Naive thymus-derived CD4-positive, alpha-beta T cell (primary cell): Measurements from ENCODE around the gene SETD5. TPM values are rescaled to one million over a fixed set of nuclear protein-coding genes. Genes with fewer than 3 reads are reported as not detected.

Source experiments
- ATAC-seq: fragments of 150-1000 bp; cut with Tn5 transposase; 2 replicates; pipeline ENCODE4 v1.10.0; 2021; ENCODE audit warnings: mild to moderate bottlenecking, moderate library complexity
- CTCF ChIA-PET: fragments of 350-600 bp; sonication (Branson Sonifier 250); formaldehyde crosslinking; loops from one replicate; lab custom pipeline; 2021; ENCODE audit warnings: antibody characterized with exemption; lab: Charles Lee
- POLR2A ChIA-PET: fragments of 350-600 bp; sonication (Branson Sonifier 250); formaldehyde crosslinking; loops from one replicate; lab custom pipeline; 2021; ENCODE audit warnings: antibody characterized with exemption, inconsistent platforms; lab: Charles Lee
- DNase-seq, 9 donors: peaks; one replicate each; pipeline versions ENCODE4 v3.0.0 to v3.0.0-alpha.2; 2020 to 2022; ENCODE audit warnings: mixed read lengths in 1 of 9
- H3K27ac ChIP-seq: one replicate; pipeline ENCODE4 v1.7.0; 2013; ENCODE audit warnings: mild to moderate bottlenecking, low read depth, low read length, moderate library complexity
- H3K27me3 ChIP-seq, 2 donors: one replicate each; pipeline ENCODE4 v1.7.0; 2013; ENCODE audit warnings: low read length in 2 of 2, mild to moderate bottlenecking in 2 of 2, moderate library complexity in 2 of 2; ENCODE audit not compliant: control insufficient read depth in 2 of 2, insufficient read depth in 2 of 2
- H3K36me3 ChIP-seq, 3 experiments: 1 replicate in 2 of 3; 2 replicates in 1 of 3; pipeline ENCODE4 v1.7.0; 2013; ENCODE audit warnings: low read length in 3 of 3, mild to moderate bottlenecking in 3 of 3, moderate library complexity in 1 of 3; ENCODE audit not compliant: insufficient read depth in 3 of 3, control insufficient read depth in 2 of 3
- H3K4me1 ChIP-seq, 2 donors: one replicate each; pipeline ENCODE4 v1.7.0; 2013; ENCODE audit warnings: low read length in 2 of 2, mild to moderate bottlenecking in 2 of 2, moderate library complexity in 1 of 2; ENCODE audit not compliant: control insufficient read depth in 2 of 2, insufficient read depth in 2 of 2
- H3K4me3 ChIP-seq: 2 replicates; pipeline ENCODE4 v1.7.0; 2013; ENCODE audit warnings: mild to moderate bottlenecking, low read length
- H3K9me3 ChIP-seq, 3 experiments: 1 replicate in 2 of 3; 2 replicates in 1 of 3; pipeline ENCODE4 v1.7.0; 2013; ENCODE audit warnings: low read length in 3 of 3; ENCODE audit not compliant: control insufficient read depth in 2 of 3
- H3K27ac Mint-ChIP-seq, 9 donors: one replicate each; pipeline ENCODE4 v1.8.0; 2020 to 2022; ENCODE audit warnings: mixed read lengths in 9 of 9, mild to moderate bottlenecking in 8 of 9, moderate library complexity in 5 of 9, inconsistent platforms in 2 of 9
- H3K27me3 Mint-ChIP-seq, 5 donors: one replicate each; pipeline ENCODE4 v1.8.0; 2021 to 2022; ENCODE audit warnings: mixed read lengths in 5 of 5, mild to moderate bottlenecking in 1 of 5
- H3K36me3 Mint-ChIP-seq, 5 donors: one replicate each; pipeline ENCODE4 v1.8.0; 2020 to 2022; ENCODE audit warnings: mixed read lengths in 5 of 5, mild to moderate bottlenecking in 3 of 5, inconsistent platforms in 1 of 5
- H3K4me1 Mint-ChIP-seq, 7 donors: one replicate each; pipeline ENCODE4 v1.8.0; 2020 to 2022; ENCODE audit warnings: mixed read lengths in 7 of 7, mild to moderate bottlenecking in 3 of 7, inconsistent platforms in 1 of 7
- H3K4me3 Mint-ChIP-seq, 10 donors: one replicate each; pipeline ENCODE4 v1.8.0; 2020 to 2022; ENCODE audit warnings: mild to moderate bottlenecking in 10 of 10, mixed read lengths in 10 of 10, moderate library complexity in 6 of 10, inconsistent platforms in 2 of 10
- H3K9me3 Mint-ChIP-seq, 11 donors: one replicate each; pipeline ENCODE4 v1.8.0; 2020 to 2022; ENCODE audit warnings: mixed read lengths in 11 of 11, mild to moderate bottlenecking in 4 of 11, inconsistent platforms in 1 of 11, moderate library complexity in 1 of 11
- intact Hi-C, 2 donors: fragments of 100-400 bp; cut with micrococcal nuclease; formaldehyde crosslinking; loops; one replicate each; pipeline ENCODE4 v1.15.1; 2023
- polyA plus RNA-seq, 2 donors: library from polyadenylated mRNA; unstranded; fragments of 300-500 nt; fragmentation: Illumina TruSeq; gene quantifications; one replicate each; pipeline ENCODE4 v1.2.3, GENCODE V29; 2021
- total RNA-seq, 6 experiments: library from RNA in 5 of 6; stranded (reverse) in 5 of 6; gene quantifications; 1 replicate in 5 of 6; 2 replicates in 1 of 6; pipeline ENCODE4 v1.2.3 and lab custom pipeline; 2021 to 2026

The SETD5 gene
- total and polyA plus RNA-seq, 7 experiments from 2014 or later = 28.7 to 157 (median 130) TPM

- ATAC-seq (no peak), DNase-seq (no peak)
- Histone ChIP-seq H3K4me3 (no peak overlapping the region), H3K27me3 (no peaks in the 10 kb centered on the region), H3K36me3 (peaks cover 27 to 40% (median 39%) of the 10 kb centered on the region in 3 experiments), H3K9me3 (no peaks in the 10 kb centered on the region), H3K4me1 (peaks cover 32 to 47% of the 10 kb centered on the region in 2 donors), H3K27ac (peak overlapping the region; percentile 47)
- Mint-ChIP-seq H3K27ac (peak overlapping the region in 8 of 9 donors; percentile 23 to 99 (median 64)), H3K27me3 (peaks cover 0 to 1% (median 0%) of the 10 kb centered on the region in 5 donors), H3K36me3 (peaks cover 0 to 43% (median 28%) of the 10 kb centered on the region in 5 donors), H3K4me1 (peaks cover 37 to 70% (median 65%) of the 10 kb centered on the region in 7 donors), H3K4me3 (peak overlapping the region in 8 of 10 donors; percentile 4 to 99 (median 31)), H3K9me3 (peaks cover 0 to 5% (median 0%) of the 10 kb centered on the region in 11 donors)
- POLR2A ChIA-PET = interaction anchor here (1.3 to 6.4 kb wide), 2 partner anchors 8 to 28 kb away, joined by 4 to 150 read pairs; partner anchors contain the start of gene THUMPD3
- intact Hi-C loops = loop anchor here in 1 of 2 donors (10.0 kb wide), 1 partner anchor 723 kb away; the partner anchor contains the start of gene BRK1
- CTCF ChIA-PET = no interaction called here
Observed at GRCh38 chr3:9392041-9392440, 5.4 kb upstream of the SETD5 start.

DNA sequence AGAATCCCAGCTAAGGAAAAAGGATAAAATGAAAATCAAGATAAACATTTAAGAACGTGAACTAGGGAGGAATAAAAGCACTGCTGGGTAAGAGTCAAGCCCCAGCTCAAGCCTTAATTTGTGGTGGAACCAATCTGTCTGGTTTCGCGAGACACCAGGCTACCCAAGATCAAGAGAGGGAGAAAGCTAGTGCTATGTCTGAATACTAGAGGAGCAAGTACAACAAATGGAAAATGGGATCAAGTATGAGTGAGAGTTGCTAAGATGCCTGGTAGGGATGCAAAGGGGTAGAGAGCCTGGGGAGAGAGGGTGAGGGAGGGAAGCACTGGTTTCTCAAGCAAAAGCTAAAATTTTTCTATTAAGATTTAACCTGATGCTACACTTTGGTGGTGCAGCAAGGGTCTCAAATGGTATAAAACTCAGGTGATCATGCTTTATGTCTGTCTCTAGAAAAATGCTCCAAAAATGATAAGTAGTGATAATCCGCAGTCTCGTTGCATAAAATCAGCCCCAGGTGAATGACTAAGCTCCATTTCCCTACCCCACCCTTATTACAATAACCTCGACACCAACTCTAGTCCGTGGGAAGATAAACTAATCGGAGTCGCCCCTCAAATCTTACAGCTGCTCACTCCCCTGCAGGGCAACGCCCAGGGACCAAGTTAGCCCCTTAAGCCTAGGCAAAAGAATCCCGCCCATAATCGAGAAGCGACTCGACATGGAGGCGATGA lies 1.7 kb upstream of the SETD5 start:
- Mint-ChIP-seq H3K27me3 (peaks cover 0 to 2% (median 0%) of the 10 kb centered on the region in 5 donors), H3K27ac (peak overlapping the region; percentile 90 to 99 (median 96)), H3K4me1 (peaks cover 61 to 80% (median 75%) of the 10 kb centered on the region in 7 donors), H3K36me3 (peaks cover 4 to 32% (median 15%) of the 10 kb centered on the region in 5 donors), H3K9me3 (peaks cover 0 to 7% (median 0%) of the 10 kb centered on the region in 11 donors), H3K4me3 (peak overlapping the region; percentile 89 to 100 (median 94))
- H3K27ac ChIP-seq = peak overlapping the region; percentile 82
- CTCF ChIA-PET = interaction anchor here (0.5 to 2.0 kb wide), 4 partner anchors 26 to 42 kb away, joined by 3 to 10 read pairs (median 5); partner anchors contain the start of gene THUMPD3
- peaks cover 6 to 20% (median 14%) of the 10 kb centered on the region in 3 experiments for H3K36me3 ChIP-seq
- peaks cover 45 to 47% of the 10 kb centered on the region in 2 donors for H3K4me1 ChIP-seq
- DNase-seq (peak in 1 of 9 donors; percentile 12), ATAC-seq (no peak)
- POLR2A ChIA-PET = interaction anchor here (0.6 to 6.4 kb wide), 16 partner anchors 9 to 1879 kb away, joined by 3 to 150 read pairs (median 7); partner anchors contain the start of genes ARPC4, MTMR14, TADA3 and THUMPD3
- intact Hi-C loops = loop anchor here (1.0 to 10.0 kb wide), 16 partner anchors 10 to 926 kb away; partner anchors contain the start of genes JAGN1 (in 2 of the 2), MTMR14 (in 2 of the 2), TADA3 (in 2 of the 2) and TATDN2 (in 2 of the 2)
- peak overlapping the region; percentile 85 for H3K4me3 ChIP-seq
- H3K27me3 ChIP-seq = no peaks in the 10 kb centered on the region
- no peaks in the 10 kb centered on the region for H3K9me3 ChIP-seq

- H3K4me3 ChIP-seq = peak overlapping the region; percentile 85
- H3K9me3 Mint-ChIP-seq = peaks cover 0 to 7% (median 0%) of the 10 kb centered on the region in 11 donors
- ChIA-PET CTCF (interaction anchor here (1.0 to 2.0 kb wide), 3 partner anchors 14 to 33 kb away, joined by 3 to 10 read pairs (median 3); partner anchors contain the start of gene THUMPD3), POLR2A (interaction anchor here (0.6 to 6.4 kb wide), 28 partner anchors 8 to 1878 kb away, joined by 3 to 150 read pairs (median 6); partner anchors contain the start of genes ARPC4, BRPF1, MTMR14 and OGG1)
- intact Hi-C loops = loop anchor here (1.0 to 10.0 kb wide), 15 partner anchors 11 to 925 kb away; partner anchors contain the start of genes JAGN1 (in 2 of the 2), MTMR14 (in 2 of the 2), TADA3 (in 2 of the 2) and TATDN2 (in 2 of the 2)
- no peaks in the 10 kb centered on the region for H3K27me3 ChIP-seq
- peak overlapping the region; percentile 82 for H3K27ac ChIP-seq
- peaks cover 61 to 80% (median 75%) of the 10 kb centered on the region in 7 donors for H3K4me1 Mint-ChIP-seq
- peak in 5 of 9 donors; percentile 74 to 91 (median 85) for DNase-seq
- H3K27me3 Mint-ChIP-seq = peaks cover 0 to 2% (median 0%) of the 10 kb centered on the region in 5 donors
- H3K36me3 ChIP-seq = peaks cover under 1 to 15% (median 11%) of the 10 kb centered on the region in 3 experiments
- H3K4me1 ChIP-seq = peaks cover 47 to 50% of the 10 kb centered on the region in 2 donors
- H3K4me3 Mint-ChIP-seq = peak overlapping the region; percentile 89 to 100 (median 94)
- H3K36me3 Mint-ChIP-seq = peaks cover 4 to 30% (median 11%) of the 10 kb centered on the region in 5 donors
- no peaks in the 10 kb centered on the region for H3K9me3 ChIP-seq
- H3K27ac Mint-ChIP-seq = peak overlapping the region; percentile 90 to 99 (median 96)
- peak; percentile 46 for ATAC-seq
Observed at GRCh38 chr3:9396301-9396631, 1.1 kb upstream of the SETD5 start.

DNA sequence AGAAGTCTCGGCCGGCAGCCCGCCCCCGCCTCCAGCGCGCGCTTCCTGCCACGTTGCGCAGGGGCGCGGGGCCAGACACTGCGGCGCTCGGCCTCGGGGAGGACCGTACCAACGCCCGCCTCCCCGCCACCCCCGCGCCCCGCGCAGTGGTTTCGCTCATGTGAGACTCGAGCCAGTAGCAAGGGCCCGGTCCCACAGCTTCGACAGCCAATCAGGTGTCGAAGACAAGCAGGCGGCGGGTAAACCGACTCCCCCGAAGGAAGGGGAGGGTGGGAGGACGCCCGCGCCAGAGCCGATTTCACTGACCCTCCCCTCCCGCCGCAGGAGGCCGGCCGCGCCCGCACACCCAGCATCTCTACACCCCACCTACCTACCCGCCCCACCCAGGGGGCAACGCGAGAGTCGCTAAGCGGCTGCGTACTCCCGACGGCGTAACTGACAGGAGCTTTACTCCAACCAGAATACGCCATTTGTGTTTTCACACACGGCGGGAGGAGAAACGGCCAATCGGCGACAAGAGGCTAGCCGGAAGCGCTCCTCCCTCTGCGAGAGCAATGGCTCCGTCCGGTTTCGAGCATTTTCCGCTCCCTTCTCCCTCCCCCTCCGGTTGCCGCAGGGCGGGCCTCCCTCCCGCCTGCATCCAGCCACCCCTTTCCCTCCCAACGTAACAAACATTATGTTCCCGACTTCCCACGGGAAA lies 633 bp upstream of the SETD5 start:
- Histone ChIP-seq H3K4me1 (peaks cover 47 to 54% of the 10 kb centered on the region in 2 donors), H3K27me3 (no peaks in the 10 kb centered on the region), H3K27ac (peak overlapping the region; percentile 82), H3K4me3 (peak overlapping the region; percentile 85), H3K9me3 (no peaks in the 10 kb centered on the region), H3K36me3 (peaks cover 0 to 10% (median 6%) of the 10 kb centered on the region in 3 experiments)
- DNase-seq (peak; percentile 98 to 100 (median 99)), ATAC-seq (peak; percentile 82)
- H3K9me3 Mint-ChIP-seq = peaks cover 0 to 7% (median 0%) of the 10 kb centered on the region in 11 donors
- intact Hi-C loops = loop anchor here (1.0 to 10.0 kb wide), 18 partner anchors 11 to 925 kb away; partner anchors contain the start of genes BRPF1 (in 2 of the 2), JAGN1 (in 2 of the 2), MTMR14 (in 2 of the 2) and RAD18 (in 2 of the 2)
- peak overlapping the region; percentile 90 to 100 (median 98) for H3K27ac Mint-ChIP-seq
- ChIA-PET POLR2A (interaction anchor here (0.6 to 6.4 kb wide), 28 partner anchors 8 to 845 kb away, joined by 3 to 150 read pairs (median 5); partner anchors contain the start of genes ARPC4, BRPF1, MTMR14 and OGG1), CTCF (interaction anchor here (1.0 to 2.0 kb wide), 3 partner anchors 13 to 34 kb away, joined by 3 to 10 read pairs (median 3); partner anchors contain the start of gene THUMPD3)
- H3K36me3 Mint-ChIP-seq = peaks cover 4 to 26% (median 8%) of the 10 kb centered on the region in 5 donors
- H3K27me3 Mint-ChIP-seq = peaks cover 0 to 2% (median 0%) of the 10 kb centered on the region in 5 donors
- H3K4me1 Mint-ChIP-seq = peaks cover 59 to 80% (median 75%) of the 10 kb centered on the region in 7 donors
- peak overlapping the region; percentile 89 to 100 (median 96) for H3K4me3 Mint-ChIP-seq

- DNase-seq (peak in 7 of 9 donors; percentile 23 to 46 (median 32)), ATAC-seq (no peak)
- no peaks in the 10 kb centered on the region for H3K9me3 ChIP-seq
- H3K4me3 ChIP-seq = peak overlapping the region; percentile 88
- no peaks in the 10 kb centered on the region for H3K27me3 ChIP-seq
- H3K36me3 Mint-ChIP-seq = peaks cover 4 to 24% (median 6%) of the 10 kb centered on the region in 5 donors
- peaks cover 0 to 2% (median 0%) of the 10 kb centered on the region in 5 donors for H3K27me3 Mint-ChIP-seq
- H3K4me3 Mint-ChIP-seq = peak overlapping the region; percentile 89 to 100 (median 96)
- ChIA-PET CTCF (interaction anchor here (2.0 kb wide), 1 partner anchor 35 kb away, joined by 10 read pairs; the partner anchor contains the start of gene THUMPD3), POLR2A (interaction anchor here (0.6 to 6.4 kb wide), 16 partner anchors 10 to 352 kb away, joined by 3 to 150 read pairs (median 6); partner anchors contain the start of genes BRPF1, OGG1 and THUMPD3)
- H3K9me3 Mint-ChIP-seq = peaks cover 0 to 7% (median 0%) of the 10 kb centered on the region in 11 donors
- peaks cover 64 to 80% (median 75%) of the 10 kb centered on the region in 7 donors for H3K4me1 Mint-ChIP-seq
- H3K36me3 ChIP-seq = peaks cover 0 to 9% (median 6%) of the 10 kb centered on the region in 3 experiments
- intact Hi-C loops = loop anchor here (1.0 to 10.0 kb wide), 11 partner anchors 25 to 923 kb away; partner anchors contain the start of genes TATDN2 (in 2 of the 2), BRK1 (in 1 of the 2), BRPF1 (in 1 of the 2) and CRELD1 (in 1 of the 2)
- peak overlapping the region; percentile 92 for H3K27ac ChIP-seq
- H3K4me1 ChIP-seq = peaks cover 50 to 63% of the 10 kb centered on the region in 2 donors
- peak overlapping the region; percentile 90 to 98 (median 97) for H3K27ac Mint-ChIP-seq
Observed at GRCh38 chr3:9397906-9398699, 688 bp downstream of the SETD5 start.
